GM23338 (cell line): ENCODE data around the gene FAM25G. TPM values are rescaled to one million over a fixed set of nuclear protein-coding genes. Genes with fewer than 3 reads are reported as not detected.

ENCODE experiments used
- ATAC-seq: fragments of 200-7000 bp; cut with Tn5 transposase; 3 replicates; pipeline ENCODE4 v1.9.1; 2020
- DNase-seq: peaks from one replicate; pipeline ENCODE4 v3.0.0-alpha.2; 2015; ENCODE audit warnings: low spot score
- H2AFZ ChIP-seq: fragments of 200-600 bp; sonication (generic); 2 replicates; pipeline ENCODE4 v1.8.0; 2016; ENCODE audit warnings: antibody characterized with exemption, mild to moderate bottlenecking, moderate library complexity
- H3F3A ChIP-seq: fragments of 200-600 bp; sonication (generic); replicated peaks from 2 replicates; pipeline ENCODE4 v1.8.0; 2017; ENCODE audit warnings: antibody characterized with exemption, mixed run types, low read depth
- H3K27ac ChIP-seq: fragments of 200-600 bp; sonication (generic); 2 replicates; pipeline ENCODE4 v1.6.1; 2016; ENCODE audit warnings: low read depth
- H3K27me3 ChIP-seq: fragments of 200-600 bp; sonication (generic); 2 replicates; pipeline ENCODE4 v1.8.0; 2016; ENCODE audit warnings: mild to moderate bottlenecking, mixed run types, moderate library complexity; ENCODE audit not compliant: insufficient read depth
- H3K36me3 ChIP-seq: fragments of 200-600 bp; sonication (generic); 2 replicates; pipeline ENCODE4 v1.8.0; 2016; ENCODE audit warnings: mild to moderate bottlenecking; ENCODE audit not compliant: insufficient read depth
- H3K4me1 ChIP-seq: fragments of 200-600 bp; sonication (generic); 2 replicates; pipeline ENCODE4 v1.8.0; 2016; ENCODE audit warnings: mild to moderate bottlenecking, moderate library complexity; ENCODE audit not compliant: insufficient read depth
- H3K4me2 ChIP-seq: fragments of 200-600 bp; sonication (generic); 2 replicates; pipeline ENCODE4 v1.7.1; 2017; ENCODE audit warnings: mixed run types
- H3K4me3 ChIP-seq: fragments of 200-600 bp; sonication (generic); 2 replicates; pipeline ENCODE4 v1.6.1; 2016; ENCODE audit warnings: mixed run types
- H3K79me2 ChIP-seq: fragments of 200-600 bp; sonication (generic); replicated peaks from 2 replicates; pipeline ENCODE4 v1.8.0; 2017; ENCODE audit warnings: mild to moderate bottlenecking; ENCODE audit not compliant: insufficient read depth
- H3K9me2 ChIP-seq: fragments of 200-600 bp; sonication (generic); 2 replicates; pipeline ENCODE4 v1.8.0; 2017; ENCODE audit not compliant: insufficient read depth
- H4K20me1 ChIP-seq: fragments of 200-600 bp; sonication (generic); replicated peaks from 2 replicates; pipeline ENCODE4 v1.8.0; 2017; ENCODE audit warnings: mild to moderate bottlenecking; ENCODE audit not compliant: insufficient read depth
- H3K27ac Mint-ChIP-seq: 2 replicates; pipeline ENCODE4 v1.8.0; 2020; ENCODE audit warnings: inconsistent platforms, mild to moderate bottlenecking, moderate library complexity, mixed read lengths
- H3K27me3 Mint-ChIP-seq: 3 replicates; pipeline ENCODE4 v1.8.0; 2022; ENCODE audit warnings: low read depth, mild to moderate bottlenecking, moderate library complexity, mixed read lengths, inconsistent platforms; ENCODE audit not compliant: insufficient read depth, poor library complexity
- H3K36me3 Mint-ChIP-seq: 3 replicates; pipeline ENCODE4 v1.8.0; 2021; ENCODE audit warnings: low read depth, mild to moderate bottlenecking, inconsistent platforms, moderate library complexity, mixed read lengths
- H3K4me1 Mint-ChIP-seq: 3 replicates; pipeline ENCODE4 v1.8.0; 2020; ENCODE audit warnings: mild to moderate bottlenecking, inconsistent platforms, mixed read lengths
- H3K4me3 Mint-ChIP-seq: 3 replicates; pipeline ENCODE4 v1.8.0; 2021; ENCODE audit warnings: moderate library complexity, mild to moderate bottlenecking, inconsistent platforms, mixed read lengths
- H3K9me3 Mint-ChIP-seq: 3 replicates; pipeline ENCODE4 v1.8.0; 2020; ENCODE audit warnings: moderate library complexity, mild to moderate bottlenecking, inconsistent platforms, mixed read lengths
- CREB1 ChIP-seq: fragments of 250-450 bp; sonication (Bioruptor Pico); IDR thresholded peaks from 2 replicates; pipeline ENCODE4 v1.5.0; 2020; ENCODE audit warnings: low read depth, mild to moderate bottlenecking, moderate library complexity
- EZH2 ChIP-seq: fragments of 200-600 bp; sonication (generic); IDR thresholded peaks from one replicate; pipeline ENCODE4 v1.8.0; 2017; ENCODE audit warnings: antibody characterized with exemption, mild to moderate bottlenecking, low read depth; ENCODE audit not compliant: unreplicated experiment
- JUNB ChIP-seq: IDR thresholded peaks from one replicate; pipeline ENCODE4 v1.6.1; 2016; ENCODE audit warnings: antibody characterized with exemption; ENCODE audit not compliant: unreplicated experiment
- NANOG ChIP-seq: IDR thresholded peaks from 2 replicates; pipeline ENCODE4 v1.6.1; 2016; ENCODE audit warnings: antibody characterized with exemption, borderline replicate concordance
- STAT1 ChIP-seq: IDR thresholded peaks from one replicate; pipeline ENCODE4 v1.6.1; 2016; ENCODE audit warnings: antibody characterized with exemption; ENCODE audit not compliant: unreplicated experiment
- ZNF331 ChIP-seq: fragments of 250-450 bp; sonication (Bioruptor Pico); IDR thresholded peaks from 2 replicates; pipeline ENCODE4 v1.5.0; 2020; ENCODE audit warnings: low read depth, mild to moderate bottlenecking, moderate library complexity
- ZNF462 ChIP-seq: fragments of 250-450 bp; sonication (Bioruptor Pico); IDR thresholded peaks from 2 replicates; pipeline ENCODE4 v1.5.0; 2020; ENCODE audit warnings: mild to moderate bottlenecking, moderate library complexity
- polyA plus RNA-seq: library from polyadenylated mRNA; unstranded; fragments of >200 nt; fragmentation: Nextera tagmentation; extraction: Ambion mirVana; gene quantifications from 2 replicates; pipeline ENCODE4 v1.2.1, GENCODE V29; 2016
- total RNA-seq: library from RNA; depleted of rRNA; stranded (reverse); fragments of >200 nt; shearing (Covaris generic); gene quantifications from 2 replicates; pipeline ENCODE4 v1.2.3, GENCODE V29; 2014
- TF ChIP-seq, protein P1 (sequence below): IDR thresholded peaks from one replicate; pipeline ENCODE4 v1.6.1; 2018; ENCODE audit warnings: antibody characterized with exemption; ENCODE audit not compliant: unreplicated experiment
- TF ChIP-seq, protein P2 (sequence below): IDR thresholded peaks from 2 replicates; pipeline ENCODE4 v1.6.1; 2016; ENCODE audit warnings: antibody characterized with exemption

FAM25G gene
- total and polyA plus RNA-seq, 2 experiments from 2014 or later, result not detected

- no peaks in the 10 kb centered on the region for H3K79me2 ChIP-seq
- Mint-ChIP-seq H3K4me3 (no peak overlapping the region), H3K4me1 (peaks cover 23% of the 10 kb centered on the region), H3K9me3 (no peaks in the 10 kb centered on the region; the same call in 2 of the 3 replicates), H3K36me3 (no peaks in the 10 kb centered on the region), H3K27ac (no peak overlapping the region; the same call in 1 of the 2 replicates), H3K27me3 (peaks cover 17% of the 10 kb centered on the region)
- H3F3A ChIP-seq, result no peaks in the 10 kb centered on the region
- H3K27me3 ChIP-seq, result no peaks in the 10 kb centered on the region
- no peaks in the 10 kb centered on the region for H3K36me3 ChIP-seq
- no peaks in the 10 kb centered on the region for H3K9me2 ChIP-seq
- no peak overlapping the region for H2AFZ ChIP-seq
- no peak overlapping the region for H3K27ac ChIP-seq
- TF ChIP-seq JUNB (no peak), ZNF331 (no peak), CREB1 (CRISPR knock-in tag) (no peak)
- H3K4me1 ChIP-seq, result no peaks in the 10 kb centered on the region
- H3K4me2 ChIP-seq, result no peak overlapping the region
- H4K20me1 ChIP-seq, result no peaks in the 10 kb centered on the region
- no peak for DNase-seq
- ATAC-seq, result no peak
- no peak overlapping the region for H3K4me3 ChIP-seq
These were observed 34.5 kb downstream of the FAM25G start for GRCh38 chr10:47456794-47457527.

- H3K4me2 ChIP-seq, result no peak overlapping the region
- DNase-seq, result no peak
- H2AFZ ChIP-seq, result no peak overlapping the region
- Mint-ChIP-seq H3K27me3 (peaks cover 15% of the 10 kb centered on the region), H3K4me1 (peaks cover 20% of the 10 kb centered on the region), H3K9me3 (no peaks in the 10 kb centered on the region; the same call in 2 of the 3 replicates), H3K27ac (no peak overlapping the region; the same call in 1 of the 2 replicates), H3K36me3 (no peaks in the 10 kb centered on the region), H3K4me3 (no peak overlapping the region)
- no peak overlapping the region for H3K27ac ChIP-seq
- H3K4me3 ChIP-seq, result no peak overlapping the region
- no peak for ATAC-seq
- no peaks in the 10 kb centered on the region for H3K36me3 ChIP-seq
- H4K20me1 ChIP-seq, result no peaks in the 10 kb centered on the region
- no peaks in the 10 kb centered on the region for H3F3A ChIP-seq
- H3K27me3 ChIP-seq, result no peaks in the 10 kb centered on the region
- H3K79me2 ChIP-seq, result no peaks in the 10 kb centered on the region
- no peaks in the 10 kb centered on the region for H3K9me2 ChIP-seq
- H3K4me1 ChIP-seq, result no peaks in the 10 kb centered on the region
- TF ChIP-seq ZNF462 (CRISPR knock-in tag) (no peak), STAT1 (no peak), ZNF331 (no peak), NANOG (no peak), EZH2 (no peak)
- TF ChIP-seq, protein P1, sequence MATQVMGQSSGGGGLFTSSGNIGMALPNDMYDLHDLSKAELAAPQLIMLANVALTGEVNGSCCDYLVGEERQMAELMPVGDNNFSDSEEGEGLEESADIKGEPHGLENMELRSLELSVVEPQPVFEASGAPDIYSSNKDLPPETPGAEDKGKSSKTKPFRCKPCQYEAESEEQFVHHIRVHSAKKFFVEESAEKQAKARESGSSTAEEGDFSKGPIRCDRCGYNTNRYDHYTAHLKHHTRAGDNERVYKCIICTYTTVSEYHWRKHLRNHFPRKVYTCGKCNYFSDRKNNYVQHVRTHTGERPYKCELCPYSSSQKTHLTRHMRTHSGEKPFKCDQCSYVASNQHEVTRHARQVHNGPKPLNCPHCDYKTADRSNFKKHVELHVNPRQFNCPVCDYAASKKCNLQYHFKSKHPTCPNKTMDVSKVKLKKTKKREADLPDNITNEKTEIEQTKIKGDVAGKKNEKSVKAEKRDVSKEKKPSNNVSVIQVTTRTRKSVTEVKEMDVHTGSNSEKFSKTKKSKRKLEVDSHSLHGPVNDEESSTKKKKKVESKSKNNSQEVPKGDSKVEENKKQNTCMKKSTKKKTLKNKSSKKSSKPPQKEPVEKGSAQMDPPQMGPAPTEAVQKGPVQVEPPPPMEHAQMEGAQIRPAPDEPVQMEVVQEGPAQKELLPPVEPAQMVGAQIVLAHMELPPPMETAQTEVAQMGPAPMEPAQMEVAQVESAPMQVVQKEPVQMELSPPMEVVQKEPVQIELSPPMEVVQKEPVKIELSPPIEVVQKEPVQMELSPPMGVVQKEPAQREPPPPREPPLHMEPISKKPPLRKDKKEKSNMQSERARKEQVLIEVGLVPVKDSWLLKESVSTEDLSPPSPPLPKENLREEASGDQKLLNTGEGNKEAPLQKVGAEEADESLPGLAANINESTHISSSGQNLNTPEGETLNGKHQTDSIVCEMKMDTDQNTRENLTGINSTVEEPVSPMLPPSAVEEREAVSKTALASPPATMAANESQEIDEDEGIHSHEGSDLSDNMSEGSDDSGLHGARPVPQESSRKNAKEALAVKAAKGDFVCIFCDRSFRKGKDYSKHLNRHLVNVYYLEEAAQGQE, result no peak
- TF ChIP-seq, protein P2, sequence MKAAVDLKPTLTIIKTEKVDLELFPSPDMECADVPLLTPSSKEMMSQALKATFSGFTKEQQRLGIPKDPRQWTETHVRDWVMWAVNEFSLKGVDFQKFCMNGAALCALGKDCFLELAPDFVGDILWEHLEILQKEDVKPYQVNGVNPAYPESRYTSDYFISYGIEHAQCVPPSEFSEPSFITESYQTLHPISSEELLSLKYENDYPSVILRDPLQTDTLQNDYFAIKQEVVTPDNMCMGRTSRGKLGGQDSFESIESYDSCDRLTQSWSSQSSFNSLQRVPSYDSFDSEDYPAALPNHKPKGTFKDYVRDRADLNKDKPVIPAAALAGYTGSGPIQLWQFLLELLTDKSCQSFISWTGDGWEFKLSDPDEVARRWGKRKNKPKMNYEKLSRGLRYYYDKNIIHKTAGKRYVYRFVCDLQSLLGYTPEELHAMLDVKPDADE, result no peak
These were observed 35.3 kb downstream of the FAM25G start for GRCh38 chr10:47456079-47456785.
